ENCODE measurements around the gene SLC4A5.

Gene SLC4A5

GRCh38 chr2:74312913-74313312 lies 30.3 kb downstream of the SLC4A5 start:
- DNase-seq, result no peak

- no peak for DNase-seq
These were observed 35.5 kb downstream of the SLC4A5 start for GRCh38 chr2:74307720-74308119.

GRCh38 chr2:74304332-74305148 lies 38.7 kb downstream of the SLC4A5 start:
- DNase-seq, result no peak

- no peak for DNase-seq
These were observed 40.4 kb downstream of the SLC4A5 start for GRCh38 chr2:74302865-74303264.

- DNase-seq, result no peak
These were observed 42.0 kb downstream of the SLC4A5 start for GRCh38 chr2:74301262-74301661.

- DNase-seq, result no peak
These were observed 42.7 kb downstream of the SLC4A5 start for GRCh38 chr2:74300506-74300905.

- no peak for DNase-seq
These were observed 45.3 kb downstream of the SLC4A5 start for GRCh38 chr2:74297950-74298349.

- no peak for DNase-seq
These were observed 45.8 kb downstream of the SLC4A5 start for GRCh38 chr2:74297391-74297790.

GRCh38 chr2:74293191-74293991 lies 49.8 kb downstream of the SLC4A5 start:
- DNase-seq, result no peak

- DNase-seq, result no peak
These were observed 50.5 kb downstream of the SLC4A5 start for GRCh38 chr2:74292751-74293150.

GRCh38 chr2:74291886-74292621 lies 51.2 kb downstream of the SLC4A5 start:
- no peak for DNase-seq

GRCh38 chr2:74291218-74291544 lies 52.0 kb downstream of the SLC4A5 start:
- DNase-seq, result no peak

GRCh38 chr2:74290466-74291217 lies 52.6 kb downstream of the SLC4A5 start:
- no peak for DNase-seq

GRCh38 chr2:74290066-74290465 lies 53.1 kb downstream of the SLC4A5 start:
- no peak for DNase-seq

- no peak for DNase-seq
These were observed 56.5 kb downstream of the SLC4A5 start for GRCh38 chr2:74286725-74287124.

- DNase-seq, result no peak
These were observed 61.9 kb downstream of the SLC4A5 start for GRCh38 chr2:74281141-74281975.

- DNase-seq, result no peak
These were observed 64.5 kb downstream of the SLC4A5 start for GRCh38 chr2:74278694-74279093.

- DNase-seq, result no peak
These were observed 65.0 kb downstream of the SLC4A5 start for GRCh38 chr2:74278176-74278575.

- no peak for DNase-seq
These were observed 68.0 kb downstream of the SLC4A5 start for GRCh38 chr2:74275228-74275627.

GRCh38 chr2:74269667-74270066 lies 73.5 kb downstream of the SLC4A5 start:
- DNase-seq, result no peak

GRCh38 chr2:74267068-74267467 lies 76.1 kb downstream of the SLC4A5 start:
- DNase-seq, result no peak

- no peak for DNase-seq
These were observed 78.9 kb downstream of the SLC4A5 start for GRCh38 chr2:74264281-74264680.

Data from cortex of kidney (tissue), 1 donor.